ENCODE results near the gene C6orf120.

DNA sequence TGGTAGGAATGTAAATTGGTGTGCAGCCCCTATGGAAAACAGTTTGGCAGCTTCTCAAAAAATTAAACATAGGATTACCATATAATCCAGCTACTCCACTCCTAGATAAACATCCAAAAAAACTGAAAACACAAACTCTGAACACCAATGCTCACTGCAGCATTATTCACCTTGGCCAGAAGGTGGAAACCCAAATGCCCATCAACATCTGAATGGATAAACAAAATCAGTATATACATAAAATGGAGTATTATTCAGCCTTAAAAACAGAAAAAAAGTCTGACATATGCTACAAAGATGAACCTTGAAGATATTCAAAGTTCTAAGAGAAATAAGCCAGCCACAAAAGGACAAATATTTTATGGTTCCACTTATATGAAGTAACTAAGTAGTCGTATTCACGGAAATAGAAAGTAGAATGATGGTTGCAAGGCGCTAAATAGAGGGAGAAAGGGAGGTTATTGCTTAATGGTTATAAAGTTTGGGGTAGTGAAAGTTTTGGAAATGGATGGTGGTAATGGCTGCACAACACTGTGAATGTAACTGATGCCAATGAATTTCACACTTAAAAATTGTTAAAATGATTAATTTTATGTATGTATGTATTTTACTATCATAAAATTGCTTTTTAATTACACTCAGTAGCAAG, 18.4 kb downstream of the C6orf120 start:
- TF ChIP-seq, protein P1, sequence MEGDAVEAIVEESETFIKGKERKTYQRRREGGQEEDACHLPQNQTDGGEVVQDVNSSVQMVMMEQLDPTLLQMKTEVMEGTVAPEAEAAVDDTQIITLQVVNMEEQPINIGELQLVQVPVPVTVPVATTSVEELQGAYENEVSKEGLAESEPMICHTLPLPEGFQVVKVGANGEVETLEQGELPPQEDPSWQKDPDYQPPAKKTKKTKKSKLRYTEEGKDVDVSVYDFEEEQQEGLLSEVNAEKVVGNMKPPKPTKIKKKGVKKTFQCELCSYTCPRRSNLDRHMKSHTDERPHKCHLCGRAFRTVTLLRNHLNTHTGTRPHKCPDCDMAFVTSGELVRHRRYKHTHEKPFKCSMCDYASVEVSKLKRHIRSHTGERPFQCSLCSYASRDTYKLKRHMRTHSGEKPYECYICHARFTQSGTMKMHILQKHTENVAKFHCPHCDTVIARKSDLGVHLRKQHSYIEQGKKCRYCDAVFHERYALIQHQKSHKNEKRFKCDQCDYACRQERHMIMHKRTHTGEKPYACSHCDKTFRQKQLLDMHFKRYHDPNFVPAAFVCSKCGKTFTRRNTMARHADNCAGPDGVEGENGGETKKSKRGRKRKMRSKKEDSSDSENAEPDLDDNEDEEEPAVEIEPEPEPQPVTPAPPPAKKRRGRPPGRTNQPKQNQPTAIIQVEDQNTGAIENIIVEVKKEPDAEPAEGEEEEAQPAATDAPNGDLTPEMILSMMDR (IDR thresholded peaks at IDR 0.05), result no peak
- TF ChIP-seq POLR2A (IDR thresholded peaks at IDR 0.05), result no peak

Data from lower leg skin (tissue), 3 donors.